COR-L47 (cell line): Measurements from ENCODE around the gene EHD2.
"Not testable (repeated sequence)": the region's sequence is repeated elsewhere in the genome, so short reads cannot be mapped to it uniquely, and the experiment has no call there.

Source experiments
- DNase-seq: peaks from one replicate; lab custom pipeline; 2025; lab: John Stamatoyannopoulos, UW

Gene EHD2

DNA sequence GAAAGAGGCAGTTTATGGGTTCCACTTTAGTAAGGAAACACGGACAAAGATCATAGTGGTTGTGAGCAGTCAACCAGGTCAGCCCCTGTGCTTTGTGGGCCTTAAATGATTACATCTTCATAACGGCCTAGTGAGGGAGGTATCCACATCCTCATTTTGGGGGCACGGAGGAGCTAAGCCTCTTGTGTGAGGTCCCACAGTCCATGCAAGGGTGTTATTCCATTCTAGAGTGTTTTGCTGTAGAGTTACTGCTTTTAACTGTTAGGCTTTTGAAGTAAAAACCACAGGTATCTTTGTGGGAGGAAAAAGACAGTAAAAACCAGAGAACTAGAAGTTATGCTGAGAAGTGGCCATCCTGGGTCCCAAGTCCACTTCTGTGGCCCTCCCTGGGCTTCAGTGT lies 36.1 kb downstream of the EHD2 start:
- no peak for DNase-seq

DNA sequence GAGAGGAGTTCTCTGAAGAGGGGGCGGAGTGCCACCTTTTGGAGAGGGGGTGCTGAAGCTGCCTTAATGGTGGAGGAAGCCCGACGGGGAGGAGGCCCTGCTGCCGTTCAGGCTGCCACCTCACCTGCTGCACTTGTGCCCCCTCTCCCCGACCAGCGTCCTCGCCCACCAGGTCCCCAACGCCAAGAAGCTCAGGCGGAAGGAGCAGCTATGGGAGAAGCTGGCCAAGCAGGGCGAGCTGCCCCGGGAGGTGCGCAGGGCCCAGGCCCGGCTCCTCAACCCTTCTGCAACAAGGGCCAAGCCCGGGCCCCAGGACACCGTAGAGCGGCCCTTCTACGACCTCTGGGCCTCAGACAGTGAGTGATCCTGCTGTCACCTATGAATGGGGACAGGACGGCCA lies 37.5 kb downstream of the EHD2 start:
- DNase-seq: no peak

DNA sequence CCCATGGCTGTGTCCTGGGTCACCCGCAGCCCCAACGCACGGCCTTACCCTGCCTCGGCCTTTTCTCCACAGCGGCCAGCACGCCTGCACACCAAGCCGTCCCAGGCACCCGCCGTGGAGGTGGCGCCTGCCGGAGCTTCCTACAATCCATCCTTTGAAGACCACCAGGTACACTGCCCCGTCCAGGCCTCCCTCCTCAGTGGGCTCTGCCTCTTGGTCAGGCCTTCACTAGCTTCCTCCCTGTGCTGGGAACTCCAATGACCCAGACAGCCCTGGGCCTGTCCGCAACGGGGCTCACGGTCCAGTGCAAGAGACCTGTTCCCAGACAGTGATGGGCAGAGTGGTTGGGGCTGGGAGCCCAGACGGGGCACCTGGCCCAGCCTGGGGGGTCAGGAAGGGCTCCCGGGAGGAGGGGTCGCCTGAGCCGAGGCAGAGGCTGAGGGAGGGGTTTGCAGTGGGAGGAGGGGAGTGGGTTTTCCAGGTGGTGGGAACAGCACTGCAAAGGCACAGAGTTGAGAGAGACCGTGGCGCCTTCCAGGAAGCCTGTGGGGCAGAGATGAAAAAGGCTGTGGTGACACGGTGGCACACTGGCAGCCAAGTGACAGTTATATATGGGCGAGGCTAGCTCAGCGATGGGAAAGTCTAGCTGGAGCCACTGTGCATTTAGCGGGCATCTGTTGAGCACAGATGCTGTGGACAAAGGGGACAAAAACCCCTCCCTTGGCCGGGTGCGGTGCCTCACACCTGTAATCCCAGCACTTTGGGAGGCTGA lies 39.4 kb downstream of the EHD2 start:
- no peak for DNase-seq

- DNase-seq: no peak
Observed at GRCh38 chr19:47754206-47755064, 41.2 kb downstream of the EHD2 start.

DNA sequence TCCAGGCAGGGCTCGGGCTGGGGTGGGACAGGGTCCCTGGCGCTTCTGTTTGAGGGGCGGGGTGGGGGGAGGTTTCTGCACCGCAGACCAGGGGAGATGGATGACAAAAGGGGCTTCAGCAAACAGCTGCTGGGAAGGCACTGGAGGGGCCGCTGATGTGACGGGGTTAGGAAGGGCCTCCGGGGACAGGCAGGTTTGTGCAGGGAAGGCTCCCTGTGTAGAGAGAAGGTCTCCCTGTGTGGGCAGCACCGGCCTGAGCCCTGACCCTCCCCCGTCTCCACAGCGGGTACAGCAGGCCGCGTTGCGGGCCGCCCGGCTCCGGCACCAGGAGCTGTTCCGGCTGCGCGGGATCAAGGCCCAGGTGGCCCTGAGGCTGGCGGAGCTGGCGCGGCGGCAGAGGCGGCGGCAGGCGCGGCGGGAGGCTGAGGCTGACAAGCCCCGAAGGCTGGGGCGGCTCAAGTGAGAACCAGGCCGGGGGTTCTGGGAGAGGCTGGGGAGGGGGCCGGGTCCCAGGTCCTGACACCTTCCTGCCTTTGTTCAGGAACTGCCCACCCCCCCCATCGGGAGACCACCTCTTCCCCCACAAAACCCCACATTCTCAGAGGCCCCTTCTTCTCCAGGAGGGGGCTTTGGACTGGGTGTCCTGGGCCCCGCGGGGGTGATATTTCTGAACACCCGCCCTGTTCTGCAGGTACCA lies 42.0 kb downstream of the EHD2 start:
- DNase-seq: no peak

GRCh38 chr19:47755762-47756626 lies 42.8 kb downstream of the EHD2 start:
- DNase-seq: no peak

GRCh38 chr19:47756627-47756929 lies 43.4 kb downstream of the EHD2 start:
- DNase-seq: no peak

DNA sequence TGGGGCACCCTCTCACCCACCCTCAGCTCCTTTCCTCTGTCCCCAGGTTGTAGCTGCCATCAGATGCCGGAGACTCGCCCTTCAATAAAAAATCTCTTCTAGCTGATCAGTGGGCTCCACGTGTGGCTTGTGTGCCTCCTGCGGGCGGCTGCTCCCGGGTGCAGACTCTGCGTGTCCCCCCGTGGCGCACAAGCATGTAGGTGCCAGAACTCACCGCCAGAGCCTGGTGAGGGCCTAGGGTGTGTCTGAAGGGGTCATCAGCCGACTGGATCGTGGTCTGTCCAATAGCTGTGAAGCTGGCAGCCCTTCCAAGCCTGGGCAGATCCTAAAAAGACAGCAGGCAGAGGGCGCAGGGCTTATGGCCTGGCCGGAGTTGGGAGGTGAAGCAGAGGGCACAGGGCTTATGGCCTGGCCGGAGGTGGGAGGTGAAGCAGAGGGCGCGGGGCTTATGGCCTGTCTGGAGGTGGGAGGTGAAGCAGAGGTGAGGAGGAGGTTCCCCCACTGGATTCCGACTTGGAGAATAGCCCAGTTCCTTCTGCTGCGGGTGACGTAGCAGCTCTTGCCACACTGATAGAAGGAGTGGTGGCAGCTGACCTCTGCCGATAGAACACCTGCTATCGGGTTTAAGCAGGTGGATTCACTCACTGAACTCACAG lies 43.9 kb downstream of the EHD2 start:
- DNase-seq: no peak

DNA sequence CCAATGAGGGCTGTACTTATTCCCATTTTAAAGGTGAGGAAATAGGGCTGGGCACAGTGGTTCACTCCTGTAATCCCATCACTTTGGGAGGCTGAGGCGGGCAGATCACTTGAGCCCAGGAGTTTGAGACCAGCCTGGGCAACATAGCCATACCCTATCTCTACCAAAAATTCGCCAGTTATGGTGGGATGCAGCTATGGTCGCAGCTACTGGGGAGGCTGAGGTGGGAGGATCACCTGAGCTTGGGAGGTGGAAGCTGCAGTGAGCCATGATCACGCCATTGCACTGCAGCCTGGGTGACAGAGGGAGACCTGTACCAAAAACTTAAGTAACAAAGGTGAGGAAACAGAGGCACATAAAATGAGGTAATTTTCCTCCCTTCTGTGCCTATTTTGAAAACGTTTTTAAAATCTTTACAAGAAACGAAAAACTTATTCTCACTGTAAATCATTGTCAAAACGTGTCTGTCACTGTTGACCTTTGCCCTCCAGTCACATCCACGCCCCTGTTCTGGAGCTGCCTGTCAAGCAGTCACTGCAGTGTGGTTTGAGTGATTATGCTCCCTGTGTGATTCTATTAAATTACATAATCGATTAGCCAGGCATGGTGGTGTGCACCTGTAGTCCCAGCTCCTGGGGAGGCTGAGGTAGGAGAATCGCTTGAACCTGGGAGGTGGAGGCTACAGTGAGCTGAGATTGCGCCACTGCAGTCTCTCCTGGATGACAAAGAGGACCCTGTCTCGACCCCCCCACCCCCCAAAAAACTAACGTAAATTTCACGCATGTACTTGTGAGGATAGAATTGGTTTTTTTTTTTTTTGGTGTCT lies 44.6 kb downstream of the EHD2 start:
- DNase-seq: no peak

- DNase-seq: no peak
Observed at GRCh38 chr19:47758443-47758804, 45.2 kb downstream of the EHD2 start.

GRCh38 chr19:47760632-47760999 lies 47.4 kb downstream of the EHD2 start:
- DNase-seq: no peak

- DNase-seq: no peak
Observed at GRCh38 chr19:47761566-47761965, 48.3 kb downstream of the EHD2 start.

DNA sequence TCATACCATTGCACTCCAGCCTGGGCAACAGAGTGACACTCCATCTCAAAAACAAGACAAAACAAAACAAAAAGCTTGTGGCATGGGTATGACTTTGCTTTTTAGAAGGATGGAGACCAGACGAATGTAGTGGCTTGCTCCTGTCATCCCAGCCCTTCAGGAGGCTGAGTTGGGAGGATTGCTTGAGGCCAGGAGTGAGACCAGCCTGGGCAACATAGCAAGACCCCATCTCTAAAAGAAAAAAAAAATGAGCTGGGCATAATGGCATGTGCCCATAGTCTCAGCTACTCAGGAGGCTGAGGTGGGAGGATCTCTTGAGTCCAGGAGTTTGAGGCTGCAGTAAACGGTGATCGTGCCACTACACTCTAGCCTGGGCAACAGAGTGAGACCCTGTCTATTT lies 48.9 kb downstream of the EHD2 start:
- DNase-seq: no peak

- no peak for DNase-seq
Observed at GRCh38 chr19:47762615-47763308, 49.5 kb downstream of the EHD2 start.

DNA sequence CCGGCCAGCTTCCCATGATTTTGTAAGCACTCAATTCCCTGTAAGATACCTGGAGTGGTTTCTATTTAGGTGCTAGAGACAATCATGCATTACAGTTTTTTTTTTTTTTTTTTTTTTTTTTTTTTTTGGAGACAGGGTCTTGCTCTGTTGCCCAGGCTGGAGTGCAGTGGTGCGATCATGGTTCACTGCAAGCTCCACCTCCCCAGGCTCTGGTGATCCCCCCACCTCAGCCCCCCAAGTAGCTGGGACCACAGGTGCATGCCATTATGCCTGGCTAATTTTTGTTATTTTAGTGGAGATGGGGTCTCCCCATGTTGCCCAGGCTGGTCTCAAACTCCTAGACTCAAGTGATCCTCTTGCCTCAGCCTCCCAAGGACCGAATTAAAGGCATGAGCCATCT lies 51.5 kb downstream of the EHD2 start:
- not testable (repeated sequence) for DNase-seq

DNA sequence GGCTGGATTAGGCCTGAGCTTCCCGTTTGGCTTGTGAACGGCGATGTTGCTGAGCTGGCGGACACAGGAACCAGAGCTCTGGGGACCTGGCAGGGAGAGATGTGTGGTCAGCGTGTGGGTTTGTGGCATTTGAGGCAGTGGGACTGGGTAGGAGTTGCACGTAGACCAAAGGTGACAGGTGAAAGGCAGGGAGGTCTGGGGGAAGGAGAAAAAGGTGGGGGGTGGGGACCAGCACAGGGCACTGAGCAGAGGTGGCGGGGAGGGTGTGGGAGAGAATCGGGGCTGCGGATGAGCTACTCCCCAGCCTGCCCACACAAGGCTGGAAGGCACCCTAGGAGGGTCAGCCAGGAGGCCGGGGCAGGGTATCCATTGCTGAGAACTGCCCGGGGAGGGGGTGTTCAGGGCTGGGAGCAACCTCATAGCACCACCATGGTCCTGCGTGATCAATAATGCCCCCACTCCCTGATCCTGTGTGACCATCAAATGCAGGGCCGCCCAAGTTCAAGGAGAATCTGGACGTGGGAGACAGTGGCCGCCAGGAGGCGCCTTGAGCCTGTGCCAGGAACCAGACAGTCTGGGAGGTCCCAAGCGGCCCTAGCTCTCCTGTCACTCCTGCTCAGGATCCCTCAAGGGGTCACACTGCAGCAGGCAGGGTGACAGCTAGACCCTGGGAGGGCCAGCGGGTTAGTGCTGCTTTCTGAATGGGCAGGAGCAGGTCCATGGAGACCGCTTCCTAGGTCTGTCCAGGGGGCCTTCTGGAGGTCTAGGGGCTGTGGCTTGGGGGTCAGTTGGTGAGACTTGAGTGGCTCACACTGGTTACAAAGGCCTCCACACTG lies 52.5 kb downstream of the EHD2 start:
- peak; percentile 58 for DNase-seq

GRCh38 chr19:47766359-47766620 lies 53.1 kb downstream of the EHD2 start:
- DNase-seq: no peak

DNA sequence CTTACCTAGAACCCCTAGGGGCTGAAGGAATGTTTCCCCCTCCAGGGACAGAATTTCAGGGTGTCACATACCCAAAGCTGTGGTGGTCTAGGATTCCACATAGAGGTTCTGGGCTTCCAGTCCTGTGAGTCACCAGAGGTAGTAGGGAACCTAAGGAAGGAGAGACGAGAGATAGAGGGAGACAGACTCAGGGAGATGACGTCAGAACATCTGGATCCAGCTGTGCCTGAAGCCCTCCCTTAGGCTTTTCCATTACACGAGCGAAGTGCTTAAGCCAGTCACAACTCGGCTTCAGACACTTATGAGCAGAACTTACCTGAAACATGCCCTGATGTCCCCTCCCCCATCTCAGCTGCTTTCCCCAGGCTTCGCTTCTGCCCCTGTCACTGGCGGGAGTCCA lies 53.4 kb downstream of the EHD2 start:
- DNase-seq: no peak

GRCh38 chr19:47767349-47767748 lies 54.1 kb downstream of the EHD2 start:
- no peak for DNase-seq
